Caki2 (cell line): ENCODE measurements around the gene FNDC3A. TPM values are rescaled to one million over a fixed set of nuclear protein-coding genes. Genes with fewer than 3 reads are reported as not detected.
A peak's percentile ranks its signal among the peaks of the same experiment; 100 is the strongest.

Experiments used
- DNase-seq: peaks from one replicate; pipeline ENCODE4 v3.0.0-alpha.2; 2015; ENCODE audit warnings: low read depth
- in situ Hi-C: cut with HindIII; loops from 2 replicates; pipeline ENCODE4 v1.10.0; 2016; ENCODE audit warnings: low sequenced_read_pairs, low pct_unique_long_range_greater_than_20kb, mixed read lengths
- total RNA-seq: library from RNA; depleted of rRNA; stranded (reverse); fragments of >200 nt; shearing (Covaris generic); gene quantifications from 2 replicates; pipeline ENCODE4 v1.2.3, GENCODE V29; 2014; ENCODE audit warnings: low replicate concordance

FNDC3A gene
- total RNA-seq, 1 experiment from 2014 or later, result 18.3 TPM

DNA sequence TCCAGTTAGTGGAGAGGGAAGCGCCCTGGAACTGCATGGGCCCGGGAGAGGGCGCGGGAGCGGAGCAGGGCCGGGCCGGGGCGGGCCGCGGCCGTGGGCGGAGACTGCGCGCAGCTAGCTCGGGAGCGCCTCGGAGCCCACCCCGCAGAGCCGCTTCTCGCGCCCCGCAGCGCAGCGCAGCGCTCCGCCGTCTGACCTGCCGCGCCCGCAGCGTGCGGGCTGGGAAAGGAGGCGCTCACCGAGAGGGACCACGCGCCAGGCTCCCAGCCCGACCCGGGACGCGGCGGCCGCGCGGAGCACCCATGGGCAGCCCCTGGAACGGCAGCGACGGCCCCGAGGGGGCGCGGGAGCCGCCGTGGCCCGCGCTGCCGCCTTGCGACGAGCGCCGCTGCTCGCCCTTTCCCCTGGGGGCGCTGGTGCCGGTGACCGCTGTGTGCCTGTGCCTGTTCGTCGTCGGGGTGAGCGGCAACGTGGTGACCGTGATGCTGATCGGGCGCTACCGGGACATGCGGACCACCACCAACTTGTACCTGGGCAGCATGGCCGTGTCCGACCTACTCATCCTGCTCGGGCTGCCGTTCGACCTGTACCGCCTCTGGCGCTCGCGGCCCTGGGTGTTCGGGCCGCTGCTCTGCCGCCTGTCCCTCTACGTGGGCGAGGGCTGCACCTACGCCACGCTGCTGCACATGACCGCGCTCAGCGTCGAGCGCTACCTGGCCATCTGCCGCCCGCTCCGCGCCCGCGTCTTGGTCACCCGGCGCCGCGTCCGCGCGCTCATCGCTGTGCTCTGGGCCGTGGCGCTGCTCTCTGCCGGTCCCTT lies 244.5 kb downstream of the FNDC3A start, which contains the start of gene MLNR:
MLNR (plus strand) TSS at position 303 of the 820 bp plus-strand sequence; CDS start at position 303, 0 bp downstream.
- in situ Hi-C loops, result no loop called here
- DNase-seq, result peak; percentile 59

DNA sequence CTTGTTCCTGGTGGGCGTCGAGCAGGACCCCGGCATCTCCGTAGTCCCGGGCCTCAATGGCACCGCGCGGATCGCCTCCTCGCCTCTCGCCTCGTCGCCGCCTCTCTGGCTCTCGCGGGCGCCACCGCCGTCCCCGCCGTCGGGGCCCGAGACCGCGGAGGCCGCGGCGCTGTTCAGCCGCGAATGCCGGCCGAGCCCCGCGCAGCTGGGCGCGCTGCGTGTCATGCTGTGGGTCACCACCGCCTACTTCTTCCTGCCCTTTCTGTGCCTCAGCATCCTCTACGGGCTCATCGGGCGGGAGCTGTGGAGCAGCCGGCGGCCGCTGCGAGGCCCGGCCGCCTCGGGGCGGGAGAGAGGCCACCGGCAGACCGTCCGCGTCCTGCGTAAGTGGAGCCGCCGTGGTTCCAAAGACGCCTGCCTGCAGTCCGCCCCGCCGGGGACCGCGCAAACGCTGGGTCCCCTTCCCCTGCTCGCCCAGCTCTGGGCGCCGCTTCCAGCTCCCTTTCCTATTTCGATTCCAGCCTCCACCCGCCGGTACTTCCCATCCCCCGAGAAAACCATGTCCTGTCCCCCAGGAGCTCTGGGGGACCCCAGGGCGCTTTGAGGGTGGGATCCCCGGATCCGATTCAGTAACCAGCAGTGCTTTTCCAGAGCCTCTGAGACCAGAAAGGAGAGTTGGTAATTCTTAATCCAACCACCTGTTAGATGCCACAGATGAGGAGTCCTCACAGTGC lies 245.3 kb downstream of the FNDC3A start:
- no peak for DNase-seq
- in situ Hi-C loops, result no loop called here

- DNase-seq, result no peak
- in situ Hi-C loops, result no loop called here
Observed at GRCh38 chr13:49221590-49221965, 245.9 kb downstream of the FNDC3A start.

DNA sequence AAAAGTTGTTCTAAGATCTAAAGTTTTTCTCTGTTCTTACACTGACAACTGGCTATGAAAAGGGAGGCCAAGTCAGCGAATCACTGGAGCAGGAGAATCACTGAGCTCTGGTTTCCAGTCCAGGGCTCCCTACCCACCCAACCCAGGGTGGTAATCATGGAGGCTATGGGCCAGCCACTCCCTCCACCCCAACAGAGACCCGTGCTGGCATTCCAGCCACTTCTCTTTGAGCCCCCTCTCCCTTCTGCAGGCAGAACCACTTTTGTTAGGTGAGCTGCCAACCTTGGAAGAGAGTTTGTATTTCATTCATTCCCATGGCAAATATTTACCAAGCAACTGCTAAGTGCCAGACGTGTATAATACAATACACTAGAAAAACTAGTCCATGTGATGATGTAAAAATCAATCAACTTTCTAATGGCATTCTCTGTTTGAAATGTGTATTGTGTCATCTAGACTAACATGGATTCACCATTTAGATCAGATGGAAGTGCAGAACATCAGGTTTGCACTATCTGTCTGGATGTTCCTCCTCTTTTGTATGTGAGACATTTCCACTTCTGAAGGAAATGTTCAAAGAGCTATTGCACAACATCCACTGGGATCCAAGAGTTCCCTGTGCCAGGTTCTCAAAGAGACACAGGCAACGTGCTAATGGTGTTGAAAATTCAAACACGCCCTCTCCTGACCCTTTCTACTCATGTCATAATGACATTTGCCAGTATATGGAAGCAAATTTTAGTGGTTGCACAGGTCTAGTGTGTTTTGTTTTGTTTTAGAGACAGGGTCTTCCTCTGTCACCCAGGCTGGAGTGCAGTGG lies 249.7 kb downstream of the FNDC3A start:
- in situ Hi-C loops, result no loop called here
- no peak for DNase-seq

- in situ Hi-C loops, result no loop called here
- no peak for DNase-seq
Observed at GRCh38 chr13:49226613-49227012, 250.9 kb downstream of the FNDC3A start.

- no peak for DNase-seq
- in situ Hi-C loops, result no loop called here
Observed at GRCh38 chr13:49234741-49235140, 259.0 kb downstream of the FNDC3A start.

- in situ Hi-C loops, result no loop called here
- no peak for DNase-seq
Observed at GRCh38 chr13:49235856-49236431, 260.2 kb downstream of the FNDC3A start.

DNA sequence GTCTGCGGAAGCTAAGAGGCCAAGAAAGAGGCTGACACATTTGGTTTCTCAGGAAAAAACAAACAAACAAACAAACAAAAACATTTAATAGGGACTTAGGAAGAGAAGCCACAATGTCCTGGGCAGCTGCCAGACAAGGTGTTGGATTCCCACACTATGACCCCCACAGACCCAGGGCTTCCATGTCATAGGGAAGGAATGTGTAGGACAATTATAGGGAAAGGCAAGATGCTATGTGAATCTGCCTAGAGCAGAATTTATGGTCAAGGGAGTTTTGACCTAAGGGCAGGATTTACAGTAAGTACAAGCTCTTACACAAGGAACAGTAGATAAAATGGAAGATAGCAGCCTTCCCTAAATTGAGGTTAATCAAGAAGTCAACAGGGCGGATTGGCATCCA lies 262.9 kb downstream of the FNDC3A start:
- in situ Hi-C loops, result no loop called here
- DNase-seq, result no peak

DNA sequence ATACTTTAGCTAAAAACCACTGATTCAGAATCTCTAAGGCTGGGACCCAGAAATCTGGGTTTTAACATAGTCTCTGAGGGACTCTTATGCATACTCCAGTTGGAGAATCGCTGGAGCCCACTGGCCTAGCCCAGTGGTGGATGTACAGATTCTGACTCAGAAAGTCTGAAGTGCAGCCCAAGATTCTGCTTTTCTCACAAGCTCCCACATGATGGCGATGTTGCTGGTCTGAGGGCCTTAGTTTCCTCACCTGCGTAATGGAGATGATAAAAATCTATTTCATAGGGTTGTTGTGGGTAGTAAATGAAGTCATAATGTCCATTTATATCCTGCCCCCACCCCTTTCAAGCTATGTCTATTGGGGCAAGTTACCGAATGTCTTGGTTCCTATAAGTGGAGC lies 264.3 kb downstream of the FNDC3A start:
- in situ Hi-C loops, result no loop called here
- DNase-seq, result no peak

- in situ Hi-C loops, result no loop called here
Observed at GRCh38 chr13:49241296-49241695, 265.6 kb downstream of the FNDC3A start.

DNA sequence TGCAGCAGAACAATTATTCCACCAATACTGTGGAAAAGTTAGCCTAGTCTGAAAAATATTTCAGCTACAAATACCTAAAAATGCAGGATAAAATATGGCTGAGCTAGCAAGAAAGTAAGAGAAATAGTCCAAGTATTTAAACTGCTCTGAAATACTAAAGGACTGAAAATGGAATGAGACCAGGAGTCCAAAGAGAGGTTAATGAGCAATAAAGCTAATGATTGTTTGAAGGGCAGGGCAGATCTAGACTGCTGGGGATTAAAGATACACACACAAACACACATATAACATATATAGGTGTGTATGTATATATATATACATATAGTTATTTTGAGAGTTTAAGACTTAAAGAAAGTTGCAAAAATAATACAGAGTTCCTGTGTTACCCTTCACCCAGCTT lies 269.4 kb downstream of the FNDC3A start:
- in situ Hi-C loops, result no loop called here
- DNase-seq, result no peak

More at GRCh38 chr13:49241296-49241695, 265.6 kb downstream of the FNDC3A start:
- DNase-seq, result no peak

GRCh38 chr13:49246850-49247642 lies 271.3 kb downstream of the FNDC3A start:
- in situ Hi-C loops, result no loop called here

GRCh38 chr13:49247643-49248621 lies 272.2 kb downstream of the FNDC3A start, which contains the start of gene CDADC1:
Gene CDADC1, plus strand, starts transcription at chr13:49247925. Its CDS starts 113 bp downstream, at chr13:49248038.
- in situ Hi-C loops, result no loop called here
- peak; percentile 80 for DNase-seq

More at GRCh38 chr13:49246850-49247642, 271.3 kb downstream of the FNDC3A start:
- no peak for DNase-seq

GRCh38 chr13:49248622-49249002 lies 272.9 kb downstream of the FNDC3A start:
- no peak for DNase-seq
- in situ Hi-C loops, result no loop called here

DNA sequence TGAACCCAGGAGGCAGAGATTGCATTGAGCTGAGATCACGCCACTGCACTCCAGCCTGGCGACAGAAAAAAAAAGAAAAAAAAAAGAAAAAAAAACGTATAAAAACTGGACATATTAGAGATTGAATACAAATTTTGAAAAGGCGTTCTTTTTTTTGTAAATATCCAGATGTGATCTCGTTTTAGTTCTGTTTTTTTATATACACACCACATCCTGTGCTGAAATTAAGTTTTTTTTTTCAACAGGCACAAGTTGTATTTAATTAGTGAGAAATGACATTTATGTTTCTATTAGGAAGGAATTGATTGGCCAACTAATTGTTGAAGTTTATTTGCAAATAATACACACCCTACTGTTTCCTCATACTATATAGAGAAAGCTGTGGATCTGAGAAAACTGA lies 275.6 kb downstream of the FNDC3A start:
- in situ Hi-C loops, result no loop called here
- no peak for DNase-seq

DNA sequence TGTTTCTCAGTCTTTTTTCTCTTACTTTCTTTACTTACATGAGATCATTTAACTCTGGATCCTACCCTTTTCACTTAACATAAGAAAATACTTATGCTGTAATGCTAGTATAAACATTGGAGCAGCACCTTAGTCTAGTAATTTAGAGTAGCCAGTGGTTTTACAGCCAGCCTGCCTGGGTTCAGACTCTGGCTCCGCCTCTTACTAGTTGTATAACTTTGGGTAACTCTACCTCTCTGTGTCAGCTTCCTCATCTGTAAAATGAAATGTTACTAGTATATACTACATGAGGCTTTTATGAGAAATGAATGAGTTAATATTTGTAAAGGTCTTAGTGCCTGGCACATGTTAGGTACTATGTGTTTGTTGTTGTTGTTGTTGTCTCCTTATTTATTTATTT lies 277.6 kb downstream of the FNDC3A start:
- in situ Hi-C loops, result no loop called here

More for the DNA sequence above, 277.6 kb downstream of the FNDC3A start:
- DNase-seq, result no peak
